Activated CD4-positive, alpha-beta T cell treated with anti-CD3 and anti-CD28 coated beads, Interleukin-2, amount 50 U/mL, for 24 hours (primary cell): Measurements from ENCODE around the gene CFD.
"Not testable (repeated sequence)": the region's sequence is repeated elsewhere in the genome, so short reads cannot be mapped to it uniquely, and the experiment has no call there.

Experiments used
- DNase-seq, 2 donors: peaks; one replicate each; pipeline ENCODE4 v3.0.0-alpha.2; 2020; ENCODE audit warnings: low read depth in 1 of 2, low spot score in 1 of 2

The CFD gene

GRCh38 chr19:858868-859843 is at the start of gene CFD:
TSS of gene CFD (plus strand) at chr19:859664. CDS start at chr19:859690, 26 bp downstream.
- DNase-seq, result no peak

DNA sequence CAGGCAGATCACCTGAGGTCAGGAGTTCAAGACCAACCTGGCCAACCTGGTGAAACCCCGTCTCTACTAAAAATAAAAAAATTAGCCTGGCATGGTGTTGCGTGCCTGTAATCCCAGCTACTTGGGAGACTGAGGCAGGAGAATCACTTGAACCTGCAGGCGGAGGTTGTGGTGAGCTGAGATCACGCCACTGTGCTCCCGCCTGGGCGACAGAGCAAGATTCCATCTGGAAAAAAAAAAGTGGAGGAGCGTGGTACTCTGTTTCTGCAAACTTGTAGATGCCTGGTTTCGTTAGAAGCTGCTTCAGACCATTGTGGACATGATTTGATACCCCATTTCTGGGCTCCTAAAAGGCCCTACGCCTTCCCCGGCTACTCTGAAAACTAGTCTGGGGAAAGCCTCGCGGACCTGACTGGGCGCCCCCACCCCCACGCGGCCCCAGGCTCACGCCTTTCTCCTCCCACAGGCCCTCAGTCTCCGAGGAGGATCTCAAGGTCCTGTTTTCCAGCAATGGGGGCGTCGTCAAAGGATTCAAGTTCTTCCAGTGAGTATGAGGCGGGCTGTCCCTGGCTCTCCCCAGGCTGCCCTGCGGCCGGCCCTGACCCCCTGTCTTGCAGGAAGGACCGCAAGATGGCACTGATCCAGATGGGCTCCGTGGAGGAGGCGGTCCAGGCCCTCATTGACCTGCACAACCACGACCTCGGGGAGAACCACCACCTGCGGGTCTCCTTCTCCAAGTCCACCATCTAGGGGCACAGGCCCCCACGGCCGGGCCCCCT is 49.2 kb upstream of the CFD start:
- no peak for DNase-seq

DNA sequence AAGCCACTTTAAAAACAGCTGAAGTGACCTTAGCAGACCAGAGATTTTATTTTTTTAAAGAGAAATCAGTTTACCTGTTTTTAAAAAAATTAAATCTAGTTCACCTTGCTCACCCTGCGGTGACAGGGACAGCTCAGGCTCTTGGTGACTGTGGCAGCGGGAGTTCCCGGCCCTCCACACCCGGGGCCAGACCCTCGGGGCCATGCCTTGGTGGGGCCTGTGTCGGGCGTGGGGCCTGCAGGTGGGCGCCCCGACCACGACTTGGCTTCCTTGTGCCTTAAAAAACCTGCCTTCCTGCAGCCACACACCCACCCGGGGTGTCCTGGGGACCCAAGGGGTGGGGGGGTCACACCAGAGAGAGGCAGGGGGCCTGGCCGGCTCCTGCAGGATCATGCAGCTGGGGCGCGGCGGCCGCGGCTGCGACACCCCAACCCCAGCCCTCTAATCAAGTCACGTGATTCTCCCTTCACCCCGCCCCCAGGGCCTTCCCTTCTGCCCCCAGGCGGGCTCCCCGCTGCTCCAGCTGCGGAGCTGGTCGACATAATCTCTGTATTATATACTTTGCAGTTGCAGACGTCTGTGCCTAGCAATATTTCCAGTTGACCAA is 48.5 kb upstream of the CFD start:
- DNase-seq, result no peak

DNA sequence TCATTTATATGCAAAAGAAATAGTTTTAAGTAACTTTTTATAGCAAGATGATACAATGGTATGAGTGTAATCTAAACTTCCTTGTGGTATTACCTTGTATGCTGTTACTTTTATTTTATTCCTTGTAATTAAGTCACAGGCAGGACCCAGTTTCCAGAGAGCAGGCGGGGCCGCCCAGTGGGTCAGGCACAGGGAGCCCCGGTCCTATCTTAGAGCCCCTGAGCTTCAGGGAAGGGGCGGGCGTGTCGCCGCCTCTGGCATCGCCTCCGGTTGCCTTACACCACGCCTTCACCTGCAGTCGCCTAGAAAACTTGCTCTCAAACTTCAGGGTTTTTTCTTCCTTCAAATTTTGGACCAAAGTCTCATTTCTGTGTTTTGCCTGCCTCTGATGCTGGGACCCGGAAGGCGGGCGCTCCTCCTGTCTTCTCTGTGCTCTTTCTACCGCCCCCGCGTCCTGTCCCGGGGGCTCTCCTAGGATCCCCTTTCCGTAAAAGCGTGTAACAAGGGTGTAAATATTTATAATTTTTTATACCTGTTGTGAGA is 47.9 kb upstream of the CFD start:
- no peak for DNase-seq

DNA sequence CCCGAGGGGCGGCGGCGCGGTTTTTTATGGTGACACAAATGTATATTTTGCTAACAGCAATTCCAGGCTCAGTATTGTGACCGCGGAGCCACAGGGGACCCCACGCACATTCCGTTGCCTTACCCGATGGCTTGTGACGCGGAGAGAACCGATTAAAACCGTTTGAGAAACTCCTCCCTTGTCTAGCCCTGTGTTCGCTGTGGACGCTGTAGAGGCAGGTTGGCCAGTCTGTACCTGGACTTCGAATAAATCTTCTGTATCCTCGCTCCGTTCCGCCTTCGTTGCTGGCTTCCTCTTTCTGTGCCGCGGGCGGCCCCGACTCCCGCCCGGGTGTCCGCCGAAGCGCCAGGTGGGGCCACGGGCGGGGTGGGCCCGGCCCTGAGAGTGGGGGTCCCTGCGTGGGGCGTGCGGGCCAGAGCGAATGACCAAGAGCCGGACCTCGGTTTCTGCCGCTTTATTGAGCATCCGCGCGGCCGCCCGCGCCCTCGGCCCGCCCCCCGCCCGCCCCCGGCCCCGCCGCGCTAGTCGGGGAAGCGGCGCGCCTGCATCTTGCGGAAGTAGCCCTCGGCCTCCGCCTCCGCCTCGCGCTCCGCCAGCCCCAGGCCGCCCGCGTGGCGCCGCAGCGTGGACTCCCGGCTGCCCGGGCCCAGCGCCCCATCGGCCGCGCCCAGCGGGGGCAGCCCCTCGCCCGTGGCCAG is 47.3 kb upstream of the CFD start:
- no peak for DNase-seq

GRCh38 chr19:812747-813218 is 46.7 kb upstream of the CFD start:
- DNase-seq, result no peak

- DNase-seq, result no peak
These were observed 46.0 kb upstream of the CFD start for GRCh38 chr19:813219-814151.

GRCh38 chr19:814152-815078 is 45.0 kb upstream of the CFD start:
- no peak for DNase-seq

DNA sequence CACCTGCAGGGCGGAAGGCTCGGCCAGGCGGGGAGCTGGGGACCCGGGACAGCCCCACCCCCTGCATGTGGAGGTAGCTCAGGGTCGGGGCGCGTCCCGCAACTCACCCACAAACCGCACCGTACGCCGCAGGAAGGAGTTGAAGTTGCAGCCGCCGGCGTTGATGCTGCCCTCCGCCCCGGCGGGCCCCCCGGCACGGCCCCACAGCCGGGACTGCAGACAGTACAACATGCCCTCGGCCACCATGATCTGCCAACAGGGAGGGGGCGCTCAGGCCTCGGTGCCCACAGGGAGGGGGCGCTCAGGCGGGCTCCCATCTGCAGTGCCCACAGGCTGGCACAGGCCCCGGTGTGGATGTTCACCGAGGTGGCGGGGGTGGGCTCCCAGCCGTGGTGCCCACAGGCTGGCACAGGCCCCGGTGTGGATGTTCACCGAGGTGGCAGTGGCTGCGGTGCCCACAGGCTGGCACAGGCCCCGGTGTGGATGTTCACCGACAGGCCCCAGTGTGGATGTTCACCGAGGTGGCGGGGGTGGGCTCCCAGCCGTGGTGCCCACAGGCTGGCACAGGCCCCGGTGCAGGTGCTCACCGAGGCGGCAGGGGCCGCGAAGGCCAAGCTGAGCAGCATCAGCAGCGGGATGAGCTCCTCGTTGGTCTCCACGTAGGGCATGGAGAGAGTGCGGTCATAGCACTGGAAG is 44.2 kb upstream of the CFD start:
- no peak for DNase-seq

DNA sequence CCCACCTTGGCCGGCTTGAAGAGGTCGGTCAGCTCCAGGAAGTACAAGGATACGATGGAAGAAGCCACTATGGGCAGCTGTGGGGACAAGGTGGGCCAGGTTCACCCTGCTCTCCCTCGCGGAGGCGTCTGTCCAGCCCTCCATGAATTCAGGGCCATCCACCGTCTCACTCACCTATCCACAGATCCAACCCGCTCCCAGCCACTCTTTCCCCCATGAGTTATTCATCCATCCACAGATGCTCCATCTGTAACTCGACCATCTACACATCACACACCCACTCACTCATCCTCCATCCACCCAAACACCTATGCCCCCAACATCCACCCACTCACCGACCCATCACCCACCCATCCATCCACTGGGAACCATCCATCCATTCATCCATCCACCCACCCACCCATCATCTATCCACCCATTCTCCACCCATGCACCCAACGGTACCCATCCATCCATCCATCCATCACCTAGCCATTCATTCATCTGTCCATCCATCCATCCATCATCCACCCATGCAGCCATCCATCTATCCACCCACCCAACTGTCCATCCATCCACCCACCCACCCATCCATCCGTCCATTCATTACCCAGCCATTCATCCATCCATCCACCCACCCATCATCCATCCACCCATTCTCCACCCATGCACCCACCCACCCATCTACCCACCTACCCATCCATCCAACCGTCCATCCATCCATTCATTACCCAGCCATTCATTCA is 43.5 kb upstream of the CFD start:
- no peak for DNase-seq

GRCh38 chr19:816500-816857 is 43.0 kb upstream of the CFD start:
- DNase-seq, result no peak

DNA sequence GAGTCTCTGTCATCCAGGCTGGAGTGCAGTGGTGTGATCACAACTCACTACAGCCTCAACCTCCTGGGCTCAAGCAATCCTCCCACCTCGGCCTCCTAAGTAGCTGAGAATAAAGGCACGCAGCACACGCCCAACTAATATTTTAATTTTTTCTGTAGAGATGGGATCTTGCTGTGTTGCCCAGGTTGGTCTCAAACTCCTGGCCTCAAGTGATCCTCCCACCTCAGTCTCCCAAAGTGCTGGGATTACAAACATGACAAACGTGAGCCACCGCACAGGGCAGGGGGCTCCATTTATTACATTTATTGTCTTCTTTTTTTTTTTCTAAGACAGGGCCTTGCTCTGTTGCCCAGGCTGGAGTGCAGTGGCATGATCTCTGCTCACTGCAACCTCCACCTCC is 39.3 kb upstream of the CFD start:
- DNase-seq, result not testable (repeated sequence)

GRCh38 chr19:821231-821824 is 38.1 kb upstream of the CFD start:
- DNase-seq, result no peak

DNA sequence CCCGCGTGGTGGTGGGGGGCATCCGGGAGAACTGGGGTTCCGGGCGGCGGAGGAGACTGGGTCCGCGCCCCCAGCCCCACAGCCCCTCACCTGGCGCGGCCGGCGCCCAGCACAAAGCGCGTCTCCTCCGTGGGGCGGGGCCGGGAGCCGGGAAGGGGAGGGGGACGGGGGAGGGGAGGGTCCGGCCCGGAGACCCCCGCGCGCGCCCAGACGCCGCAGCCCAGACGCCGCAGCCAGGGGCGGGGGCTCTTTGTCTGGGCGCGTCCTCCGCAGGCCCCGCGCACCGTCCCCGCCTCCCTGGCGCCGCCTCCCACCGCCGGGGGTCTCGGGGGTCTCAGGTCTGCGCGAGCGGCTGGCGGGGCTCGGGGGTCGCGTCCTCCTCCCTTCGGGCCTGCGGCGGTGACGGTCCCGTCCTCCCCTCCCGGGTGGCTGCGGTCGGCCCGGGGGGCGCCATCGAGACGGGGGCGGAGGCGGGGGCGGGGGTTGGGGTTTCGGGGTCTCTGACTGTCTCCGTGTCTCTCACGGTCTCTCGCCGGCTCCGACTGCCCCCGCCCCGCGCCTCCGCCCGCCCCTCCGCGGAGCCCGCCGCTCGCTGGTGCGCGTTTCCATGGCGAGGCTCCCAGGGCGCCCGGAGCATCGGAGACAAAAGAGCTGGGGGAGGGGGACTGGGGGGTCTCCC is 37.5 kb upstream of the CFD start, which contains the start of gene PLPPR3:
Gene PLPPR3 (minus strand): TSS at position 131 of the 679 bp plus-strand sequence. CDS start 396 bp downstream, outside the sequence.
- no peak for DNase-seq

- no peak for DNase-seq
These were observed 35.8 kb upstream of the CFD start for GRCh38 chr19:823565-824121.

GRCh38 chr19:824885-825284 is 34.6 kb upstream of the CFD start:
- DNase-seq, result no peak
